Type B pancreatic cell (in vitro differentiated cells): ENCODE results near the gene CCDC127. TPM values are rescaled to one million over a fixed set of nuclear protein-coding genes. Genes with fewer than 3 reads are reported as not detected.

Experiments
- DNase-seq: peaks from one replicate; pipeline ENCODE4 v3.0.0; 2021; ENCODE audit warnings: mixed read lengths; ENCODE audit not compliant: unreplicated experiment; ENCODE audit errors: extremely low spot score
- H3K27ac Mint-ChIP-seq: 2 replicates; pipeline ENCODE4 v1.8.0; 2021; ENCODE audit warnings: mild to moderate bottlenecking, mixed read lengths
- H3K27me3 Mint-ChIP-seq: 2 replicates; pipeline ENCODE4 v1.8.0; 2021; ENCODE audit warnings: mixed read lengths
- H3K36me3 Mint-ChIP-seq: 2 replicates; pipeline ENCODE4 v1.8.0; 2021; ENCODE audit warnings: mixed read lengths
- H3K4me1 Mint-ChIP-seq: one replicate; pipeline ENCODE4 v1.8.0; 2021; ENCODE audit warnings: mixed read lengths; ENCODE audit not compliant: unreplicated experiment
- H3K4me3 Mint-ChIP-seq: 2 replicates; pipeline ENCODE4 v1.8.0; 2021; ENCODE audit warnings: mild to moderate bottlenecking, mixed read lengths
- H3K9me3 Mint-ChIP-seq: 2 replicates; pipeline ENCODE4 v1.8.0; 2021; ENCODE audit warnings: mixed read lengths
- CTCF ChIP-seq: fragments of 200-600 bp; sonication (generic); conservative IDR thresholded peaks from 2 replicates; pipeline ENCODE4 v1.5.0; 2021; ENCODE audit warnings: antibody characterized with exemption, mild to moderate bottlenecking
- total RNA-seq: library from RNA; stranded (reverse); gene quantifications from 2 replicates; pipeline ENCODE4 v1.2.1, GENCODE V29; 2021; ENCODE audit warnings: low replicate concordance

CCDC127 gene
- total RNA-seq, 1 donor from 2014 or later = 10.8 TPM

DNA sequence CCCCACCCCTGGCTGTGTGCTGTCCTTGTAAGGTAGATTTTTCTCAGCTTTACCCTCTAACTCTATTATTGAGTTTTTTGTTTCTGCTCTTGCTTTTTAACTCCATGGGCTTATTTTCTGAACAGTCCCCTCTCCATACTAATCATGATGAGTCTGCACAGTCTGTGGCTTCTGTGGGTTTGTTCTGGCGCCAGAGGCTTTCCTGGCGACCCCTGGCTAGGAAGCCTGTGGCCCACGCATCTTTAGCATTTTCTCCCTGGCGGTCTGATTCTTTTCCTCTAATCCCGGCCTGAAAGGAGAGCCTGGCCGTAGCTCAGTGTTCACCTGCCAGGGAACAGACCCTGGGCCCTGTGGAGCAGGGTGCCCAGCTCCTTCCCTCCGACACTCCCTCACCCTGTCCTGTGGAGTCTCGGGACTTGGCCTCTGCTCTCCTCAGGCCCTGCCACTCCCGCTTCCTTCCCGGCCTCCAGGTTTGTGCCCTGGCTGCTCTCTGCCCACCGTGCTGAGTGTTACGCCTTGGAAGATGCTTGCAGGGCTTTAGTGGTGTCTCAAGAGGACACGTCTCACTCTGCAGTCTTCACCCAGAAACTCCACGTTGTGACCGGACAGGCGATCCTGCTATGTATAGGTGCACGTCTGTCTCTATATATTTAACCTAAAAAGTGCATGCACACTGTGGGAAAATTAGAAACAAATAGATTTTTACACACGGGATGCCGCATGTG is 58.3 kb downstream of the CCDC127 start:
- H3K36me3 Mint-ChIP-seq = peaks cover 20% of the 10 kb centered on the region
- no peaks in the 10 kb centered on the region for H3K4me1 Mint-ChIP-seq
- no peak for DNase-seq
- TF ChIP-seq CTCF = no peak
- H3K9me3 Mint-ChIP-seq = no peaks in the 10 kb centered on the region
- no peak overlapping the region for H3K4me3 Mint-ChIP-seq
- no peaks in the 10 kb centered on the region for H3K27me3 Mint-ChIP-seq
- peak overlapping the region; percentile 24 for H3K27ac Mint-ChIP-seq

- no peak overlapping the region for H3K27ac Mint-ChIP-seq
- no peaks in the 10 kb centered on the region for H3K27me3 Mint-ChIP-seq
- no peak for DNase-seq
- H3K4me3 Mint-ChIP-seq = no peak overlapping the region
- H3K9me3 Mint-ChIP-seq = no peaks in the 10 kb centered on the region
- no peak for TF ChIP-seq CTCF
- H3K4me1 Mint-ChIP-seq = no peaks in the 10 kb centered on the region
- H3K36me3 Mint-ChIP-seq = peaks cover 21% of the 10 kb centered on the region
These were observed 59.0 kb downstream of the CCDC127 start for GRCh38 chr5:158807-159447.

GRCh38 chr5:157801-158200 is 60.2 kb downstream of the CCDC127 start:
- no peak overlapping the region for H3K4me3 Mint-ChIP-seq
- H3K27ac Mint-ChIP-seq = no peak overlapping the region
- DNase-seq = no peak
- H3K4me1 Mint-ChIP-seq = peaks cover under 1% of the 10 kb centered on the region
- peaks cover 15% of the 10 kb centered on the region for H3K36me3 Mint-ChIP-seq
- no peak for TF ChIP-seq CTCF
- H3K9me3 Mint-ChIP-seq = no peaks in the 10 kb centered on the region
- H3K27me3 Mint-ChIP-seq = no peaks in the 10 kb centered on the region

- H3K9me3 Mint-ChIP-seq = no peaks in the 10 kb centered on the region
- peaks cover 5% of the 10 kb centered on the region for H3K4me1 Mint-ChIP-seq
- TF ChIP-seq CTCF = no peak
- H3K27ac Mint-ChIP-seq = peak overlapping the region; percentile 6
- H3K36me3 Mint-ChIP-seq = peaks cover 15% of the 10 kb centered on the region
- no peaks in the 10 kb centered on the region for H3K27me3 Mint-ChIP-seq
- DNase-seq = no peak
- no peak overlapping the region for H3K4me3 Mint-ChIP-seq
These were observed 60.7 kb downstream of the CCDC127 start for GRCh38 chr5:157126-157715.

GRCh38 chr5:156411-157072 is 61.4 kb downstream of the CCDC127 start:
- no peaks in the 10 kb centered on the region for H3K27me3 Mint-ChIP-seq
- DNase-seq = no peak
- peaks cover 19% of the 10 kb centered on the region for H3K36me3 Mint-ChIP-seq
- TF ChIP-seq CTCF = no peak
- H3K27ac Mint-ChIP-seq = no peak overlapping the region
- peaks cover 8% of the 10 kb centered on the region for H3K4me1 Mint-ChIP-seq
- H3K4me3 Mint-ChIP-seq = no peak overlapping the region
- H3K9me3 Mint-ChIP-seq = no peaks in the 10 kb centered on the region
